HG03558 (cell line): Measurements from ENCODE around the gene ARRB1.
"Not testable (repeated sequence)": the region's sequence is repeated elsewhere in the genome, so short reads cannot be mapped to it uniquely, and the experiment has no call there.

Experiments
- ATAC-seq: cut with Tn5 transposase; IDR thresholded peaks from one replicate; pipeline ENCODE4 v1.9.1; 2021; ENCODE audit warnings: moderate number of reproducible peaks; ENCODE audit not compliant: unreplicated experiment; ENCODE audit errors: extremely low read depth

Gene ARRB1

DNA sequence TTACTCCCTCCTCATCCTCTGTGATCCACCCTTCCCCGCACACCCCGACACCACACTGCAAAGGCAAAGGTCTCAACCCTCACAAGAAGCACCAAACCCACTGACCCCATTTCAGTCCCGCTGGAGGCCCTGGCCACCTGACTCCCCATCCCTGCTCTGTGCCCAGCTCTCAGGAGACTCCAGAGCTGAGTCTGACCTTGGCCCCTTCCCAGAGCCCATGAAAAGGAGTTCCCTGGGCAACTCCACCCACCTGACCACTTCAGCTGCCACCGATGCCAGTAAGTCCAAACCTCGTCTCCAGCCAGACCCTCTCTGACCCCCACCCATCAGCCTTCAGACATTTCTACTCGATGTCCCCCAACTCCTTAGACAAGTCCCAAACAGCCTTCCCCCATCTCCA is 45.5 kb downstream of the ARRB1 start:
- ATAC-seq: no peak

DNA sequence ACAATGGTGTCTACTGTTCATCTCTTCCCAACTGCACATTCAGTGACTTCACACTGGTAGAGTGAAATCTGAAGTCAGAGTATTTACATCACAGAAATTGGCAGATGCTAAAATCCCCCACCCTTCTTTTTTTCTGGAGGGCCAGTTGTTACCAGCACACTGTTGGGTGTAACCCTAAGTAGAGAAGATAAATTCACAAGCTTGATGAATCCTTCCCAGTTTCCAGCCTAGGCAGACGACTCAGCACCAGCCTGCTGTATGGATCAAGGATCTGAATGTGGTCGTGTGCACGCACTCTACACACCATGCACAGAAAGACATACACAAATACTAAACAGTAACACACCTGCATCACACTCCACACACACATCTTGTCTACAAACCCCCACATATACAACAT is 46.0 kb downstream of the ARRB1 start:
- no peak for ATAC-seq

DNA sequence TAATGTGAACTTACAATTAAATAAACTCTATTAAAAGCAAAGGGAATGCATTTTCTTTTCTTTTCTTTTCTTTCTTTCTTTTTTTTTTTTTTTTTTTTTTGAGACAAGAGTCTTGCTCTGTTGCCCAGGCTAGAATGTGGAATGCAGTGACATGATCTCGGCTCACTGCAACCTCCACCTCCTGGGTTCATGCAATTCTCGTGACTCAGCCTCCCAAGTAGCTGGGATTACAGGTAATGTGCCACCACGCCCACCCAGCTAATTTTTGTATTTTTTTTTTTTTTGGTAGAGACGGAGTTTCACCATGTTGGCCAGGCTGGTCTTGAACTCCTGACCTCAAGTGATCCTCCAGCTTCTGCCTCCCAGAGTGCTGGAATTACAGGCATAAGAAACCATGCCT is 46.5 kb downstream of the ARRB1 start:
- ATAC-seq: not testable (repeated sequence)

DNA sequence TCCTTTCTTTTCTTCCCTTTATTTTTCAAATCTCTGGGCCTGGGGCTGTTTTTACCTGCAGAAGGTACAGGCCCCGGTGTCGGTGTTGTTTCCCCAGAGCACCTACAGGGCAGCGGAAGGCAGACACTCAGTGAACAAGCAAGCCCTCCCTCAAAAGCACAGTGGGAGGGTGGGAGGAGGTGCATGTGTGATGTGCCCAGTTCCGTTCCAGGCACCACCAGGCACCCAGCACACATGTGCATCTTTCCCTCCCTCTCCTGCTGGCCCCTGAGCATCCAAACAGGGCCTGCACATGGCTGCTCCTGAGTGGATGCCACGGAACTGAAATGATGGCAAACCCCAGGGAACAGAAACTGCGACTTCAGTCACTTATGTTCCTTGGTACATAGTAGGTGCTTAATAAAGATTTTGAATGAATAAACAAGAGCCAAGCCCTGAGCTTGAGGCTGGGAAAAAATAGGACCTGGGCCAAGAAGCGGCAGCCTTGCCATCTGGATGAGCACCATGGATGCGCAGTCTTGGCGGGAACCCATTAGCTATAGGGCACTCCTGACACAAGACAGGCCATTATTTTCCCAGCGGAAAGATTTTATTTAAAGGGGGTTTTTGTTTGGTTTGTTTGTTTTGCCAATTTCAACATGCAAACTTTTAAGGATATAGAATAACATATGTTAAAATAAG is 47.8 kb downstream of the ARRB1 start:
- no peak for ATAC-seq

DNA sequence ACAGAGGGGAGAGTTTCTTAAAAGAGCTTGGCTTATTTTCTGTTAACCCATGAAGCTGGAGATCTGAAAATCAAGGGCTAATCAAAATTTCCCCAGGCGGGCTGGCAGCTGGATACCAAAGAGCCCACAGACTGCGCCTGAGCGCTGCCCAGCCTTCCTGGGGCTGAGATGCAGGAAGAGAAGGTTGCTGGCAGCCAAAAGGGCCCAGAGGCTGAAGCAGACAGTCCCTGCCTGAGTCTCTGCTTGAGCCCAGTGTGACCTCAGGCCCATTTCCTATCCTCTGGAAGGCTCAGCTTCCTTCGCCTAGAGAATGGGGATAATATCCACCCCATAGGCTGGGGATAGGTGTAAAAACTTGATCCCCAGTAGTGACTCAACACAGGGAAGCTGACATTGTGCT is 49.1 kb downstream of the ARRB1 start:
- ATAC-seq: no peak

DNA sequence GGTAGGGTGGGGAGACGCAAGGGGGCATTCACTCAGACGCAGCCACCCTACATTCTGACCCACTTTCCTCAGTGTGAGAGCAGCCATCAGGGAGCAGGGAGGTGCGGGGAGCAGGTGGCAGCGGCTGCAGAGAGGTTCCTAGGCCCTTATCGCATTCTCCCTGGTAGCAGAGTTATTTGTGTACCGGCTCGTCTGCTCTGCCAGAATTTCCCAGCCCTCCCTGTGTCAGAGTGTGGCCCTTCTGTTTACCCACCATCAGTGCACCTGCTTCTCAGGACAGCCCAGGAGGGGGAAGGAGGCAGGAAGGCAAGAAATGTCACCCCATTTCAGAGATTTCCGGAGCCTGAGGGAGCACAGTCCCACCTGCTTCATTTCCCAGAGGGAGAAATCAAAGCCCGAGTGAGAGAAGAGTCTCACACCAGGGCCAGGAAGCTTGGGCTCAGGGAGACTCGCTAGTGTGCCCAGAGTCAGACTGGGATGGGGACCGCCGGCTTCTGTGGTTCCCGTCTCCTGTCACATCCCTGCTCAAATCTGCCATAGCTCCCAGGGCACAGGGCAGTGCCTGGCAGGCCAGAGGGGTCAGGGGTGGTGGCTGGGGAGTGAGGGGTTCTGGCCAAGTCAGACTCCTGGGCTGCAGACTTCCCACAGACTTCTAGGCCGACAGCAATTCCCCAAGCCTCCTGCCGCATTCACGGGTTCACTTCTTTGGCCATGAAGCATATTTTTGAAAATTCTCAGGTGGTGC is 49.7 kb downstream of the ARRB1 start:
- ATAC-seq: no peak

DNA sequence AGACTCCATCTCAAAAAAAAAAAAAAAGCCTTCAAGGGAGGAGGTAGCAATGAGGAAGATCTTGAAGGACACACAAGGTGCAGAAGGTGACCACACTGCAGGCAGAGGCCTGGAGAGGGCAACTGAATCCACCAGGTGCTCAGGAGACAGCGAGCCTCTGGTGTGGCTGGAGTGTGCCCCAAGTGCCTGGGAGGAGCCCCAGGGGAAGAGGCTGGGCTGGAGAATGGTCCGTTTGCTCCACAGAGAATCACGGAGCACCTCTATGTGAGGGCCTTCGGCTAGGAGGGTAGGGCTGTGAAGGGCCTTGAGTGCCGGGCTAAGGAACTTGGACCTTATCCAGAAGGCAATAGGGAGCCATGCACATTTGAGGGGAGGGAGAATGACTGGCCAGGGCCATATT is 50.3 kb downstream of the ARRB1 start:
- ATAC-seq: no peak

DNA sequence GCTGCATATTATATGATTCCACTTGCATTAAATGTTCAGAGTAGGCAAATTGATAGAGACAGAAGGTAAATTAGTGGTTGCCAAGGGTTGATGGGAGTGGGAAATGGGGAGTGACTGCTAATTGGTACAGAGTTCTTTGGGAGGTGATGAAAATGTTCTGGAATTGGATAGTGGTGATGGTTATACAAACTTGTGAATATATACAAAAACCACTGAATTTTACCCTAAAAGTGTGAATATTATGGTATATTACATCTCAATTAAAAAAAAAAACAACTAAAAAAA is 52.5 kb downstream of the ARRB1 start:
- ATAC-seq: no peak

DNA sequence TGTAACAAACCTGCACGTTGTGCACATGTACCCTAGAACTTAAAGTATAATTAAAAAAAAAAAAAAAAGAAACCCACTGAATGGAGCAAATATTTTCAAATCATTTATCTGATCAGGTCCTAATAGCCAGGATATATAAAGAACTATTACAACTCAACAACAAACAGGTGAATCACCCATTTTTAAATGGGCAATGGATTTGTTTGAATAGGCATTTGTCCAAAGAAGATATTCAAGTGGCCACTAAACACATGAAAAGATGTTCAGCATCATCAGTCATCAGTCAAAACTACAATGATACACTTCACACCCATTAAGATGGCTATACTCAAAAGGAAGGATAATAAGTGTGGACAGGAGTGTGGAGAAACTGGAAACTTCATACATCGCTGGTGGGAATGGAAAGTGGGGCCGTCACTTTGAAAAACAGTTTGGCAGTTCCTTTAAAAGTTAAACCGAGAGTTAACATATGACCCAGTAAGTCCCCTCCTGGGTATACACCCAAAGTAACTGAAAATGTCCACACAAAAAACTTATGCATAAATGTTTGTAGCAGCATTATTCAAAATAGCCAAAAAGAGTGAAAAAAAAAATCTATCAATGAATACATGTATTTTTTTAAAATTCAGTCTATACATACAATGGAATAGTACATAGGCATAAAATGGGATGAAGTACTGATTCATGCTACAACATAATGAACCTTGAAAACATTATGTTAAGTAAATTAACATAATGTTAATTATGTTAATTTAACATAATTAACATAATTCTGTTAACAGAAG is 53.1 kb downstream of the ARRB1 start:
- ATAC-seq: no peak

DNA sequence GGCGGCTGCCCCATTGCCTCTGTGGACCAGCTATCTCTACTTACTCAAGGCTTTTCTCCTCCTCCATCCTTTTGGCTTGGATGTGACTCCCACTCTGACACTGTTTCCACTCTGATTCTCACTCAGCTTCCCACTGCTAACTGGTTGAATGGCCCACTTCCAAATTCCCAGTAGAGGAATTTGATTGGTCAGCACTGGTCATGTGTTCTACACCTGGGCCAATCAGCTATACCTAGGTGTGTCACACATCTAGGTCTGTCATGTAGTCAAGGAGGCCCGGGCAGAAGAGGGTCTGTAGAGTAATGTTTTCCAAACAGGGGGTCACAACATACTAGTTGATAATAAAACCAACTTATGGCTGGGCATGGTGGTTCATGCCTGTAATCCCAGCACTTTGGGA is 57.6 kb downstream of the ARRB1 start:
- ATAC-seq: no peak

DNA sequence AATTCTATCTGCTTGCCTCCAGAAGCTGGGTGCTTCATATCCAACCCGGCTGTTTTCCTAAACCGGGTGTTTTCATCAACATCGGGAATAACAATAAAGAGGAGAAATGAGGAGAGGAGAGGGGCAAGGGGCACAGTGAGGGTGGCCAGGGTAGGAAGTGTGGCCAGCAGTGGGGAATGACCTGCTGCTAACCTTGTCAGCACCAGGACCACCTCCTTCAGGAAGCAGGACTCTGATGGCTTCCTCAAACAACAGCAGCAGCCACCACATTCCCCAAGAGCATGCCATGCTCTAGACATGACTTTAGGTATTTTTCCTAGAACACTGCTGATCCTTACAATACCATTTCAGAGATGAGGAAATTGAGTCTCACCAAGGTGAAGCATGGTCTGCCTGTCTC is 58.5 kb downstream of the ARRB1 start:
- ATAC-seq: no peak

DNA sequence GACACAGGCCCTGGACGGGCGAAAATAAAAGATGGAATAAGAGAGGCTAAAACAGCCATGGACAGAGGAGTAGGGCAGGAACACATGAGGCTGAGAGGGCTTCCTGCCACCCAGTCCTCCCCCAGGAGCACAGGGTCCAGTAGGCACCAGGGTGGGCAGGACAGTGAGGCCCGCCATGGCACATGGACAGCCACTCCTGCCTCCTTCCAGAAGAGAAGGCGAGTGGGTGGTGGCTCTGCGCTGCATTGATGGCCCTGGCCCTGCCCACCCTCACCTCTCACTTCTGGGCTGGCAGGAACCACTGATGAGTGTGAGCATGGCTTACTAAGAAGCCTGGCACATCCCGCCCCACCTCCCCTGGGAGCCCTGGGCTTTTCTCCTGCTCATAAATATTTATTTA is 59.7 kb downstream of the ARRB1 start:
- no peak for ATAC-seq

DNA sequence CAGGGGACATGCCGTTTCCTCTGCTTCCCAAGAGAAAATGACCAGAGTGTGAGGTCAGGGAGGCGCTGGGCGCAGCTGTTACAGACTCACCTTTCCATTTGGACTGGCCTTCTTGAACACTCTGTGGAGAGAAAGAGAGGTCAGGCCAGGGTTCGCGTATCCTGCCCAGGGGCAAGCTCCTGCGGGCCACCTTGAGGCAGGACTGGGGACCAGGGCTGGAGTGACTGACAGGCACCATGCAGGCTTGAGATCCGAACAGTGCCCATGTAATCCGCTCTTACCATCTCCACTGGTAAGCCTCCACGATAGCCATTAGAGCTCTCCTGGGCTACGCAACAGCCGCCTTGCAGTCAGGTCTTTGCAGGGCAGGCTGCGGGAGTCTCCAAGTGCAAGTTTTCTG is 61.5 kb downstream of the ARRB1 start:
- ATAC-seq: no peak

DNA sequence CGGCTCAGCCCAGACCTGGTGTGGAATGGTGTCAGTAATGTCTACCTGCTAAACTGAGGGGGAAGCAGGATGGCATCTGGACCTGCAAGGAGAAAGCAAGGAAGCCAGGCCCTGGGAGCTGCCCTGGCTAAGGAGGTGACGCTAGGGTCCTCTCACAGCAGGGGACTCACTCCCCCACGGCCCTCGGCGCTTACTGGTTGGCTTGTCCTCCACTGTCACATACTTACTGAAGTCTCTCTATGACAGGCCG is 62.0 kb downstream of the ARRB1 start:
- ATAC-seq: no peak

DNA sequence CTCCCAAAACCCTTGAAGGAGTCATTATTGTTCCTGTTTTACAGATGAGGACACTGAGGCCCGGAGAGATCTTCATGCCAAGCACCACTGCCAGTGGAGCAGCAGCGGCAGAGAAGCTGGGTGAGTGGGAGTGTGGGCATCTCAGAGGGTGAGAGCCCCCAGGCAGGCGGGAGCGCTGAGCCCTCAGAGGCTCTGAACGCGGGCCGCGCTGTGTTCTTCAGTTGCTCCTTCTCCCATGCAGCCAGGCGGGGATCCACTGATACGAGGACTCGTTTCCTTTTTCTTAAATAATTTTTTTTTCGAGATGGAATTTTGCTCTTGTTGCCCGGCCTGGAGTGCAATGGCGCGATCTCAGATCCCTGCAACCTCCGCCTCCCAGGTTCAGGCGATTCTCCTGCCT is 63.9 kb downstream of the ARRB1 start:
- ATAC-seq: no peak

DNA sequence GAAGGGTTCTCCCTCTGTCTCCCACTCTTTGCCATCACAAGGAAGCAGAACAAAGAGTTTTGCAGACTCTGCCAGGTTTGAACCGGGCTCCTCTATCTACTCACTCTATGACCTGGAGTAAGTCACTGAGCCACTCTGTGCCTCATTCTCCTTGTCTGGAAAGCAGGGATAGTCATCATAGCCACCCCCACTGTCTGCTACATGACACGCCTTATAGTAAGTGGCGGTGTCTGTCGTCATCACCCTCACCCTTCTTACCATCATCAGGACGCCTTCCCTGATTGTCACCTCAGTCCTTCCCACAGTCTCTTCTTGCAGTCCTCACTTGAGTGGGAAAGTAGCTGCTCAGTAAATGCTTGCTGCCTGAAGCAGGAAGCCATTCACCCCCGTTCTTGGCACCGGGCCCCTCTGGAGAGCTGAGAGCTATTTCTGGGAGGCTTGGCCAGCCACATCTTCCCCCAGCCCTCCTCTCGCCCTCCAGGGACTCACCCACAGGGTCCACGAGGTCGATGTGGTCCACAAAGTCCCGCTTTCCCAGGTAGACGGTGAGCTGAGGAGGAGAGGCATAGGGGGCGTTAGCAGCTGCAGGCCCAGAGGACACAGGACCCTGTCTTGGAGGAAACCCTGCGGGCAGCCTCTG is 64.5 kb downstream of the ARRB1 start:
- ATAC-seq: no peak

DNA sequence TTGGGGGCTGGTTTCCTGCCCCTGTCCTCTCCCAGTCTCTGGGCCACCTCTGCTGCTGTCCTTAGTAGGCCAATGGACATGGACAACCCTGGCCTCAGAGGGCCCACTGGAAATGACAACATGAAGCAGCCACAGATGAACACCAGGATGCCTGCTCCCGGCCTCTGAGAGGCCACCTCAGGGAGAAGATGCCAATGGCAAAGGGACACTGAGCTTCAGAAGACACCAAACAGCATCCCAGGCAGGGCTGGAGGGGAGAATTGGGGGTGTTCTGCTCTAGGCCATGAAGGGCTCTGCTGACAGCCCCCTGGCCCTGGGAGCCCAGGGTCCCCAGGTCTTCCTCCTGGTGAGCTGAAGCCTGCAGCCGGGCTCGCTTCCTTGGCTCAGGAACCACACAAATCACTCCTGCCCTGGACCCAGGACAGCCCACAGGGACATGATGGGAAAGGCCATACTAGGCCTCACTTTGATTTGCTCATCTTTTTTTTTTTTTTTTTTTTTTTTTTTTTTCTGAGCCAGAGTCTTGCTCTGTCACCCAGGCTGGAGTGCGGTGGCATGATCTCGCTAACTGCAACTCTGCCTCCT is 65.6 kb downstream of the ARRB1 start:
- no peak for ATAC-seq

DNA sequence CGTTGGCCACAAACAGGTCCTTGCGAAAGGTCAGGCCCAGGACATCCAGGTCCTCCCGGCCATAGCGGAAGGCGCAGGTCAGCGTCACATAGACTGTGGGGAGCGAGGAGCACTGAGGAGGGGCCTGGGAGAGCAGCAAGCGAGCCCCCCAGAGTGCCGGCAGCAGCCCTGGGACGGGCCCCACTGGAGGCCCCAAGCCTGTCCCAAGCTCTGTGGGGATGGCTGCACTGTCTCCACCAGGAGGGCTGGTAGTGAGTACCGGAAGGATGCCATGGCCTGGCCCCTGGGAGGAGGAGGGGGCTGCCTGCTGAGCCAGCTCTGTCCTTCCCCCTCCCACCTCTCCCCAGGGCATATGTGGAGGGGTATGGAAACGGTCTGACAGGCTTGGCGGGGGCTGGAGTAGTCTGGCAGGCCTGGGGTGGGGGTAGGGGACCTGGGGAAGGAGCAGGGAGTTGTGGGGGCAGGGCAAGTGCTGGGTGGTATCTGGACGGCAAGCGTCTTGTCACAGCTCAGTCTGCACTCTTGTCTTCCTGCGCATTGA is 68.0 kb downstream of the ARRB1 start:
- no peak for ATAC-seq

DNA sequence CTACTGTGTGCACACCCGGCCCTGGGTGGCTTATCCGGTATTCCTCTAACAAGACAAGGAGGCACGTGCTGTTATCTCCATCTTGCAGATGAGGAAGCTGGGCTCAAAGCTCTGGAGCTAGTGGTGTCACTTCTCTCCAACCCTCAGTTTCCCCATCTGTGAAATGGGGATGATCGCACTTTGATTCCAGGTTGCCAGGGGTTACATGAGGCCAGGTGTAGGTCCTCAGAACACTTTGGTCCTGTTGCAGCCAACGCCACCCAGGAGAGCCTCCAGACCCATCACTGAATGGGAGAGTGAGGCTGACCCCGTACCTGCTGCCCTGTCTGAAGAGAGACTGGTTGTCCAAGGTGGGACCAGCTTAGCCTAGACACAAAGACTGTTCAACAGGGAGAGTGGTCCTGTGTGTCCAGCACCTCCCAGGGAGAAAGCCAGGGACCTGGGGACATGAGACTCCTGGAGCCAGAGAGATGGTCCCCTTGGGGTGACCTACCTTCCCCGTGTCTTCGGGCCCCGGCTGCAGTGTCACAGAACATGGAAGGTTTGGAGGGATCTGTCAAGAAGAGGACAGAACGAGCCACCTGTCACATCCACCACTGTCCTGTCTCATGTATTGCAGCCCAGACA is 69.9 kb downstream of the ARRB1 start:
- ATAC-seq: no peak

DNA sequence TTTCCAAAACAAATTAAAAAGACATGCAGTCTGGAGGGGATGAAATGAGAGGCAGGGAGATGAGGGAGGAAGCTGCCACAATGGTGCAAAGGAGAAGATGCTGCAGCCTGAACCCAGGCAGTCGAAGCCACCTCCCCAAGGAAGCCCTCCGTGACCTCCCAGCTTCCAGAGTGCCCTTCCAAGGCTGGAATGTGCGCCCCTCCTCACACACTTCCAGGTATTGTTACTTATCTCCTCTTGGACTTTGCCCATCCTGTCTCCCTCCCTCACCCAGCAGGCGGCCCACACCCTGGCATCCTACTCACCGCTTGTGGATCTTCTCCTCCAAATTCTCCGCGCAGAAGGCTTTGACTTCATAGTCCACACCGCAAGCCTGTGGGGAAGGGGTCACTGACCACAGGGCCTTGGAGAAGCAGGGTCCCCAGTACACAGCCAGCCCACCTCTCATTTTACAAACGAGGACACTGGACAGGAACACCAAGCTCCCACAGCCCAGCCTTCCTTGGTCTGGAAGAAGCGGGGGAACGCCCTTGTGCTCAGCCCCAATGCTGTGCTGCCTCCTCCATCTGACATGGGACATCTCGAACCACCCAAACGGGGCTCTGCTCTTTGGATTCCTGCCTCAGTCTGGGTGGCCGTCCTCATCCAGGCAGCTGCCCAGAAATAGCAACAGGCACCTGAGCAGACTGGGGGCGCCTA is 70.5 kb downstream of the ARRB1 start:
- no peak for ATAC-seq
